HepG2 (cell line): ENCODE results near the gene LECT2. TPM values are rescaled to one million over a fixed set of nuclear protein-coding genes. Genes with fewer than 3 reads are reported as not detected.

Experiments
- HNRNPLL ChIP-seq: fragments of 200-400 bp; formaldehyde crosslinking; IDR thresholded peaks from 2 replicates; pipeline ENCODE4 v1.6.1; 2017; ENCODE audit warnings: mild to moderate bottlenecking, low read depth, low read length; ENCODE audit not compliant: poor library complexity, severe bottlenecking
- KDM5B ChIP-seq: sonication (generic); formaldehyde crosslinking; IDR thresholded peaks from 2 replicates; pipeline ENCODE4 v1.4.0; 2020; ENCODE audit warnings: missing genetic modification reagents, mild to moderate bottlenecking, borderline replicate concordance
- KDM6A ChIP-seq: IDR thresholded peaks from 2 replicates; pipeline ENCODE4 v1.6.1; 2016; ENCODE audit warnings: low read depth
- MYC ChIP-seq: sonication (generic); formaldehyde crosslinking; IDR thresholded peaks from 2 replicates; pipeline ENCODE4 v1.9.0; 2021; ENCODE audit warnings: missing genetic modification reagents, borderline replicate concordance
- NFKB2 ChIP-seq: sonication (generic); formaldehyde crosslinking; IDR thresholded peaks from 2 replicates; pipeline ENCODE4 v1.4.0; 2020; ENCODE audit warnings: missing genetic modification reagents, borderline replicate concordance
- PHF8 ChIP-seq: sonication (generic); formaldehyde crosslinking; IDR thresholded peaks from 2 replicates; pipeline ENCODE4 v1.5.0; 2020; ENCODE audit warnings: missing genetic modification reagents
- RAD21 ChIP-seq: fragments of 450-650 bp; formaldehyde crosslinking; IDR thresholded peaks from 2 replicates; pipeline ENCODE4 v1.5.0; 2020; ENCODE audit warnings: mild to moderate bottlenecking
- RBM39 ChIP-seq: fragments of 200-400 bp; formaldehyde crosslinking; IDR thresholded peaks from one replicate; pipeline ENCODE4 v1.6.1; 2018; ENCODE audit warnings: antibody characterized with exemption, mild to moderate bottlenecking, low read depth, low read length; ENCODE audit not compliant: poor library complexity, severe bottlenecking
- TARDBP ChIP-seq: sonication (generic); formaldehyde crosslinking; IDR thresholded peaks from 2 replicates; pipeline ENCODE4 v1.8.0; 2022; ENCODE audit warnings: mild to moderate bottlenecking, missing genetic modification reagents
- ZBTB38 ChIP-seq: sonication (generic); formaldehyde crosslinking; IDR thresholded peaks from 2 replicates; pipeline ENCODE4 v1.5.1; 2020; ENCODE audit warnings: mild to moderate bottlenecking, missing genetic modification reagents
- ZMYM4 ChIP-seq: sonication (generic); formaldehyde crosslinking; IDR thresholded peaks from 2 replicates; pipeline ENCODE4 v1.8.1; 2023; ENCODE audit warnings: mild to moderate bottlenecking, missing genetic modification reagents
- ZNF432 ChIP-seq: sonication (generic); formaldehyde crosslinking; IDR thresholded peaks from 2 replicates; pipeline ENCODE4 v1.5.0; 2020; ENCODE audit warnings: missing genetic modification reagents, mild to moderate bottlenecking, borderline replicate concordance
- ZNF547 ChIP-seq: sonication (generic); formaldehyde crosslinking; IDR thresholded peaks from 2 replicates; pipeline ENCODE4 v1.5.1; 2020; ENCODE audit warnings: mild to moderate bottlenecking, missing genetic modification reagents
- ZNF556 ChIP-seq: sonication (generic); formaldehyde crosslinking; IDR thresholded peaks from 2 replicates; pipeline ENCODE4 v1.4.0; 2020; ENCODE audit warnings: mild to moderate bottlenecking, missing genetic modification reagents, borderline replicate concordance
- ZNF564 ChIP-seq: sonication (generic); formaldehyde crosslinking; IDR thresholded peaks from 2 replicates; pipeline ENCODE4 v1.8.1; 2023; ENCODE audit warnings: mild to moderate bottlenecking, missing genetic modification reagents
- ZNF614 ChIP-seq: IDR thresholded peaks from 2 replicates; pipeline ENCODE4 v1.6.1; 2018; ENCODE audit warnings: missing biosample characterization, missing genetic modification reagents, inconsistent platforms, borderline replicate concordance
- ZNF883 ChIP-seq: sonication (generic); formaldehyde crosslinking; IDR thresholded peaks from 2 replicates; pipeline ENCODE4 v1.5.1; 2020; ENCODE audit warnings: mild to moderate bottlenecking, missing genetic modification reagents; ENCODE audit errors: not compliant biosample characterization
- polyA plus RNA-seq, 8 experiments: library from polyadenylated mRNA; depleted of rRNA in 3 of 8; stranded (reverse) in 7 of 8; unstranded in 1 of 8; fragments of >200 nt; fragmentation: Illumina TruSeq in 4 of 8; extraction: Trizol in 4 of 8; gene quantifications; 2 replicates each; pipeline versions ENCODE4 v1.2.1 to v1.2.3, GENCODE V29; 2011 to 2016; ENCODE audit warnings: low read depth in 4 of 8, missing spikeins in 1 of 8, mixed read lengths in 1 of 8; ENCODE audit not compliant: insufficient read depth in 1 of 8
- total RNA-seq, 5 experiments: library from RNA; depleted of rRNA; stranded (reverse); fragments of >200 nt; fragmentation: Illumina TruSeq; extraction: Trizol; gene quantifications; 2 replicates each; pipeline ENCODE4 v1.2.3, GENCODE V29; 2016; ENCODE audit warnings: low read depth in 1 of 5
- TF ChIP-seq, protein P1 (sequence below): sonication (generic); formaldehyde crosslinking; IDR thresholded peaks from 2 replicates; pipeline ENCODE4 v1.8.1; 2022; ENCODE audit warnings: low read depth, mild to moderate bottlenecking, missing genetic modification reagents
- TF ChIP-seq, protein P2 (sequence below): IDR thresholded peaks from 2 replicates; pipeline ENCODE4 v1.6.1; 2016; ENCODE audit warnings: low read depth, borderline replicate concordance
- TF ChIP-seq, protein P3 (sequence below), 2 experiments: IDR thresholded peaks; 2 replicates each; pipeline ENCODE4 v1.6.1; 2011 to 2012; ENCODE audit warnings: low read length in 2 of 2, borderline replicate concordance in 1 of 2, low read depth in 1 of 2, mild to moderate bottlenecking in 1 of 2, moderate library complexity in 1 of 2

The LECT2 gene
- total and polyA plus RNA-seq, 2 of the 13 experiments (the other 11 are each of a cell fraction or from before 2014, with no cell fraction given): not detected

DNA sequence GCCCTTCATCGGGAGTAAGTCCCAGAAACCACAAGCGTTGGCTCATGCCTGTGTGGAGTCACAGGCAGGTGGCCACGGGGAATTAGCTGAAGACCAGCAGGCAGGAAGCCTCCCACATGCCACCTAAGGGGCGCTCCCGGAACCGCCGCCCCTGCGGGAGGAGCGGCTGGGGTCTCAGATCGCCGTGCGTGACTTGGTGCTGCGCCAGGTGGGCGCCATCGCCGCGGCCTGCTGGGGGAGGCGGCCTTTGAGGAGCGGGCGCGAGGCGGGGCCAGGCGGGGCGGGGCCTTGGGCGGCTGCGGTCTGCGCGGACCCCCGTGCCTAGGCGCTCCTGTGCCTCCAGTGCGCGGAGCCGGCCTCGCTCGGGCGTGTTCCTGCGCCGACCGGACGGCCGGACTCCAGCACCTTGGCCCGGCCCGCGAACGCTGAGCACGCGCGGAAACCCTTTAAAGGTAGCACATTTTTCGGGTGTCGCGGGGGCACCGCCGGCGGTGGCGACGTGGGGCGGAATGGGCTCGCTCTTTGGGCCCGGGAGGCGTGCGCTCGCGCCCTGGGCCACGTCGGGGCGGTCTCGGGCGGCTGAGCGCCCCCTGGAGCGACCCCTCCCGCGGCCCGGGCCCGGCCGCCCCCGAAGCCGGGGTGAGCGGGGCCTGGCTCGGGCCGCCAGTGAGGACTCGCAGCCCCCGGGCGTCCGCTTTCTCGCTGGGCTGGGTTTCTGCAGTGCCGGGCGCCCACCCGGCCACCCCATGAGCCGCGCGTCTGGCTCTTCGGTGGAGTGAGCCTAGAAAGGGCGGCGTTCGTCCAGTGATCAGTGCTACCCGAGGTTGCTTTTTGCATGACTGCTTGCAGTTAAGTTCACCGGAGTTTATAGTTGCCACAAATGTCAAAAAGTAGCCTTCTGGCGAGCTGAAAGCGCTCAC is 24.5 kb downstream of the LECT2 start (continued):
- TF ChIP-seq KDM6A (CRISPR knock-in tag): no peak
- peak; percentile 72 for TF ChIP-seq ZMYM4 (CRISPR knock-in tag)
- TF ChIP-seq, protein P1, sequence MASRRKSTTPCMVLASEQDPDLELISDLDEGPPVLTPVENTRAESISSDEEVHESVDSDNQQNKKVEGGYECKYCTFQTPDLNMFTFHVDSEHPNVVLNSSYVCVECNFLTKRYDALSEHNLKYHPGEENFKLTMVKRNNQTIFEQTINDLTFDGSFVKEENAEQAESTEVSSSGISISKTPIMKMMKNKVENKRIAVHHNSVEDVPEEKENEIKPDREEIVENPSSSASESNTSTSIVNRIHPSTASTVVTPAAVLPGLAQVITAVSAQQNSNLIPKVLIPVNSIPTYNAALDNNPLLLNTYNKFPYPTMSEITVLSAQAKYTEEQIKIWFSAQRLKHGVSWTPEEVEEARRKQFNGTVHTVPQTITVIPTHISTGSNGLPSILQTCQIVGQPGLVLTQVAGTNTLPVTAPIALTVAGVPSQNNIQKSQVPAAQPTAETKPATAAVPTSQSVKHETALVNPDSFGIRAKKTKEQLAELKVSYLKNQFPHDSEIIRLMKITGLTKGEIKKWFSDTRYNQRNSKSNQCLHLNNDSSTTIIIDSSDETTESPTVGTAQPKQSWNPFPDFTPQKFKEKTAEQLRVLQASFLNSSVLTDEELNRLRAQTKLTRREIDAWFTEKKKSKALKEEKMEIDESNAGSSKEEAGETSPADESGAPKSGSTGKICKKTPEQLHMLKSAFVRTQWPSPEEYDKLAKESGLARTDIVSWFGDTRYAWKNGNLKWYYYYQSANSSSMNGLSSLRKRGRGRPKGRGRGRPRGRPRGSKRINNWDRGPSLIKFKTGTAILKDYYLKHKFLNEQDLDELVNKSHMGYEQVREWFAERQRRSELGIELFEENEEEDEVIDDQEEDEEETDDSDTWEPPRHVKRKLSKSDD: 0 out of 2 replicates have a peak, but pooled peaks have one; percentile 27
- TF ChIP-seq ZNF564 (CRISPR knock-in tag): peak; percentile 74; the same call in 1 of the 2 replicates
- TF ChIP-seq HNRNPLL: peak; percentile 69
- TF ChIP-seq MYC: peak; percentile 69; the same call in 1 of the 2 replicates
- peak; percentile 59 for TF ChIP-seq ZNF883
- no peak for TF ChIP-seq ZBTB38
- TF ChIP-seq ZNF547 (CRISPR knock-in tag): 0 out of 2 replicates have a peak, but pooled peaks have one; percentile 28
- no peak for TF ChIP-seq ZNF432 (CRISPR knock-in tag)
- TF ChIP-seq, protein P2, sequence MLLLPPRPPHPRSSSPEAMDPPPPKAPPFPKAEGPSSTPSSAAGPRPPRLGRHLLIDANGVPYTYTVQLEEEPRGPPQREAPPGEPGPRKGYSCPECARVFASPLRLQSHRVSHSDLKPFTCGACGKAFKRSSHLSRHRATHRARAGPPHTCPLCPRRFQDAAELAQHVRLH (CRISPR knock-in tag): peak; percentile 25; the same call in 1 of the 2 replicates
- peak; percentile 89 for TF ChIP-seq PHF8
- TF ChIP-seq ZNF556: peak; percentile 29; the same call in 1 of the 2 replicates
- TF ChIP-seq NFKB2: peak; percentile 30; the same call in 1 of the 2 replicates
- 0 out of 2 replicates have a peak, but pooled peaks have one; percentile 32 for TF ChIP-seq KDM5B
- peak; percentile 18; the same call in 1 of the 2 replicates for TF ChIP-seq RAD21 (CRISPR knock-in tag)
- peak; percentile 55 for TF ChIP-seq RBM39
- TF ChIP-seq, protein P3, sequence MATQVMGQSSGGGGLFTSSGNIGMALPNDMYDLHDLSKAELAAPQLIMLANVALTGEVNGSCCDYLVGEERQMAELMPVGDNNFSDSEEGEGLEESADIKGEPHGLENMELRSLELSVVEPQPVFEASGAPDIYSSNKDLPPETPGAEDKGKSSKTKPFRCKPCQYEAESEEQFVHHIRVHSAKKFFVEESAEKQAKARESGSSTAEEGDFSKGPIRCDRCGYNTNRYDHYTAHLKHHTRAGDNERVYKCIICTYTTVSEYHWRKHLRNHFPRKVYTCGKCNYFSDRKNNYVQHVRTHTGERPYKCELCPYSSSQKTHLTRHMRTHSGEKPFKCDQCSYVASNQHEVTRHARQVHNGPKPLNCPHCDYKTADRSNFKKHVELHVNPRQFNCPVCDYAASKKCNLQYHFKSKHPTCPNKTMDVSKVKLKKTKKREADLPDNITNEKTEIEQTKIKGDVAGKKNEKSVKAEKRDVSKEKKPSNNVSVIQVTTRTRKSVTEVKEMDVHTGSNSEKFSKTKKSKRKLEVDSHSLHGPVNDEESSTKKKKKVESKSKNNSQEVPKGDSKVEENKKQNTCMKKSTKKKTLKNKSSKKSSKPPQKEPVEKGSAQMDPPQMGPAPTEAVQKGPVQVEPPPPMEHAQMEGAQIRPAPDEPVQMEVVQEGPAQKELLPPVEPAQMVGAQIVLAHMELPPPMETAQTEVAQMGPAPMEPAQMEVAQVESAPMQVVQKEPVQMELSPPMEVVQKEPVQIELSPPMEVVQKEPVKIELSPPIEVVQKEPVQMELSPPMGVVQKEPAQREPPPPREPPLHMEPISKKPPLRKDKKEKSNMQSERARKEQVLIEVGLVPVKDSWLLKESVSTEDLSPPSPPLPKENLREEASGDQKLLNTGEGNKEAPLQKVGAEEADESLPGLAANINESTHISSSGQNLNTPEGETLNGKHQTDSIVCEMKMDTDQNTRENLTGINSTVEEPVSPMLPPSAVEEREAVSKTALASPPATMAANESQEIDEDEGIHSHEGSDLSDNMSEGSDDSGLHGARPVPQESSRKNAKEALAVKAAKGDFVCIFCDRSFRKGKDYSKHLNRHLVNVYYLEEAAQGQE (IDR thresholded peaks at IDR 0.05; ENCODE audit: borderline replicate concordance in 1 of 2, low read depth in 1 of 2, low read length in 2 of 2): 0 out of 4 replicates have a peak, but pooled peaks of 1 of the 2 experiments have one; percentile 36
- TF ChIP-seq ZNF614 (CRISPR knock-in tag): 0 out of 2 replicates have a peak, but pooled peaks have one; percentile 45
- peak; percentile 79 for TF ChIP-seq TARDBP (CRISPR knock-in tag)
